Left renal pelvis (tissue), 4 donors: ENCODE results near the gene PTPRG. TPM values are rescaled to one million over a fixed set of nuclear protein-coding genes. Genes with fewer than 3 reads are reported as not detected.

Experiments used
- DNase-seq, 4 donors: peaks; one replicate each; pipeline ENCODE4 v3.0.0-alpha.2; 2013; ENCODE audit warnings: low read depth in 4 of 4, low spot score in 3 of 4
- polyA plus RNA-seq, 4 donors: library from polyadenylated mRNA; unstranded; fragments of 120-200 nt; gene quantifications; one replicate each; pipeline ENCODE4 v1.2.1, GENCODE V29; 2013; ENCODE audit not compliant: insufficient read length in 4 of 4

PTPRG gene
- polyA plus RNA-seq, 4 donors, result 42.4 to 90.2 (median 79.5) TPM

DNA sequence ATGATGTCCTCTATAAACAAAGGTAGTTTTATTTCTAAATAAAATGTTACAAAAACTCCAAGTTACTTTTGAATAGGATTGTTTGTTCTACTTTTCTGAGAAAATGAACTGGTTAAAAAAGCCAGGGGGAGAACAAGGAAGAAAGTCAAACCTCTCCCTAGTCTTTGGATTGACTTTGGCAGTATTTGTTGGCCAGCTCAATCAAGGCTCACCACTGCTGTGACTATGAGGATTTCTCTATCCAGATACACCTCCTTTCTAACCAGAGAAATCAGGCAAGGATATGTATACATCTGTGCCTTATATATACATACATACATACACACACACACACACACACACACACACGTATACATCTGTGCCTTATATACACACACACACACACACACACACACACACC, 704.2 kb downstream of the PTPRG start:
- DNase-seq, result no peak

DNA sequence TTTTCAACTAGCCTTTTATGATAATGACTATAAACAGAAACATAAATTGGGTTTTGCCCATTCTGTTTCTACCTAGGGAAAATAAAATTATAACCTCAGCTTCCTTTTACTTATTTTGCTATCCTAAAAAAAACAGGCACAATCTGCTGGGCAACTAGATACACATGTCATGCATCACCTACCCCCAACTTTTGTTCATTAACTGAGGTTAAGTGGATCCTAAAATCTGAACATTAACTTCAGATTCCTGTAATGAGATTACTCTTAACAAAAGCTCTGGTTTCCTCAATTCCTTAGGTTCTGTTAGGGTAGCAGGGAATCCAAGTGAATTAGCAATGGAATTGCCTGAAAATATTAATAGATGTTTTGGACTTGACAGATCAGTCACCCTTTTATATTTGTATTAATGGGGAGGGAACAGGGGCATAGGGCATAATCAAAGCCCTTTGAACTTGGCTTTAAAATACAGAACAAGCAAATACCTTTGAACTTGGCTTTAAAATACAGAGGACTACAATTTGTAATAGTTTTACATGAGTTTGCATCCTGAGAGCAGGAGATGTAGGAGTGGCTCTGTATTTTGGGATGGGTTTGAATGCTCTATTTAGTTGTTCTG, 705.4 kb downstream of the PTPRG start:
- DNase-seq, result no peak

DNA sequence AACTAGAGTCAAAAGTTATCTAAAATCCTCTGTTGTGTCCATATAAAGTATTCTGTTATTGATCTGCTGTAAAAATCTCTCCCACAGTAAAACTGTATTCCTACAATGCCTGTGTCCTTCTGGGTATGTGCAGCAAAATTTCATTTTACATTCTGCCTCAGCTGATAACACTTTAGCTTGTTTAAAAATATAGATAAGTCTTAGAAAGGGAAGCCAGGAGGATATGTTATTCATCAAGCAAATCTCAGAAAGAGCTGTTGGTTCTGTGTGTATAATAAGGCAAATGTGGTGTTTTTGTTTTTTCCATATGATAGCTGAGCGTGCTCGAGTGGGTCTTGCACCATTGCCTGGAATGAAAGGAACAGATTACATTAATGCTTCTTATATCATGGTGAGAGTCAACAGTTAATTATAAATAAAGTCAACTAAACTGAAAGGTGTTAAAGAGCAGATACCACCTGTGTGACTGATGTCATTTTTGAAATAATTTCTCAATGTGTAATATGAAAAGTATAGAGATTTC, 715.3 kb downstream of the PTPRG start:
- no peak for DNase-seq

DNA sequence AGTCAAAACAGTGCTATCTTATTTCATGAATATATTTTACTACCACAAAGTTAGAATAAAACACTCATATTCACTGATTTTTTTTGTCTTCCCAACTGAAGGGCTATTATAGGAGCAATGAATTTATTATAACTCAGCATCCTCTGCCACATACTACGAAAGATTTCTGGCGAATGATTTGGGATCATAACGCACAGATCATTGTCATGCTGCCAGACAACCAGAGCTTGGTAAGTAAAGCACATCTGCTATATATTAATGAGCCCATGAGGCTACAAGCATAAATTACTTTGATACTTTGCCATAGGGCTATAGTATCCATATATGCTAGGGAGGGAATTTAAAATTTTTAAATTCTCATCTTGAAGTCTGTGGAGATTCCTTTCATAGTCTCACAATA, 716.1 kb downstream of the PTPRG start:
- no peak for DNase-seq

DNA sequence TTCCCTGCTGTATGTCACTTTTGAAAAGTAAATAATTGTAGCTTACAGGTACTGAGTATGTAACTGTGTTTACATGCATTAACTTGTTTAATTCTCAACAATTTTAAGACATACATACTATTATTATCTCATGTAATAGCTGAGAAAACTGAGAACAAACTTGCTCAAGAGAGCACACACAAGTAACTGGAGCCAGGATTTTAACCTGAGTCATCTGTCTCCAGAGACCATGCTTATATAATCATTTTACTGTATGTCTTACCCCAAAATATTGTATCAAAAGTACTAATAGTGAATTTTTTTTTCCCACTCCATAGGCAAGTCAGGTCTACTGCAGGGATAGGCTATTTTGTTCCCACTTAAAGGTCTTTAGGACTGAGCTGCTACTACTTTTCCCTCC, 716.6 kb downstream of the PTPRG start:
- DNase-seq, result no peak

DNA sequence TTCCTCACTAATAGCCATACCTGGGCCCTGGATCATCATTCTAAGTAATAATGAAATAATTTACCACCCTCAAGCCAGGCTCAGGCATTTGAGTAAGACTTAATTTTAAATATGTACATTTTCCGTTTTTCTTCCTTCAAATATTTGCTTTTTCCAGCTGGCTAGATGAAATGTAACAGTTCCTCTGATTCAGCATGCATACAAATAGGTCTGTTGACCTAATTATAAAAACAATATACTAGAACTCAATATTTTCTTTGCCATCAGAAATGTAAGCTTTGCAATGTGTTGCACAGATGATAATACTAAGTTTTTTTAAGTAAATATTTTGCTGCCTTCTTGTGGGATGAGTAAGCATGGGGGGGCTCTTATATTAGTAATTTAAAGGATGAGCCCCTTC, 720.4 kb downstream of the PTPRG start:
- no peak for DNase-seq

DNA sequence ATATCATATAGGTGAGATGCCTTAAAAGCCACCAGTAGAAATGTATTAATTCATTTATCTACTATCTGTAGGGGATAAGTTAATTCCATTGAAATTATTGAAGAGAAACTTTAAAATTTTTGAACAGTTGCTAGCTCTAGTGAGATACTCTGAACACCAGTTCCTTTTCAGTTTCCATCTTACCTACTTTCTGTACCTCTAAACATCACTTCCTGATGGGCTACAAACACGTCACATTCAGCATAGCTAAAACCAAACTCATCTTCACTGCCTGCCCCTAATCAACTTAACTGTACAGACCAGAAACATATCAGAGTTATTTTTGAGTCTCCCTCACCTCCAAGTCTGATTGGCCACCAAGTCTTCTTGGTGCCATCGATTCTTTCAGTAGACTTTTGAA, 723.1 kb downstream of the PTPRG start:
- DNase-seq, result no peak

DNA sequence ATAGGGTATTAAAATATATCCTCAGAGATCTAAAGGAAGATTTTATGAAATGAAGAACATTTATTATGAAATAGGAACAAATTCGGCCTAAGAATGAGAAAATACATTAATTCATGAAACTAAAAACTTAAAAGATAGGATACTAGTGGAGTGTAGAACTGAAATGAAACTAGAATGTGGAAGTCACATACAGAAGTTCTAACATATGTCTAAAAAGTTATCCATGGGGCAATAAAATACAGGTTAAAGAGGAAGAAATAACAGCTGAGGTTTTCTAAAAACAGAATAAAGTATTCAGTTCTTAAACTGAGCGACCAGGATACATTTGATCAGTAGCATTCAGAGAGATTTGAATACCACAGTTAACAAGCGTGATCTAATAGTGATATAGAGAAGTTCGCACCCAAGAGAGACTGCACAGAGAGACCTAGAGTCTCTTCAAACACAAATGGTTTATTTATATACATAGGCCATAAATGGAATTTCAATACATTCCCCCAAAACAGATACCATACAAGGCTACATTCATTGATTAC, 726.1 kb downstream of the PTPRG start:
- DNase-seq, result no peak

DNA sequence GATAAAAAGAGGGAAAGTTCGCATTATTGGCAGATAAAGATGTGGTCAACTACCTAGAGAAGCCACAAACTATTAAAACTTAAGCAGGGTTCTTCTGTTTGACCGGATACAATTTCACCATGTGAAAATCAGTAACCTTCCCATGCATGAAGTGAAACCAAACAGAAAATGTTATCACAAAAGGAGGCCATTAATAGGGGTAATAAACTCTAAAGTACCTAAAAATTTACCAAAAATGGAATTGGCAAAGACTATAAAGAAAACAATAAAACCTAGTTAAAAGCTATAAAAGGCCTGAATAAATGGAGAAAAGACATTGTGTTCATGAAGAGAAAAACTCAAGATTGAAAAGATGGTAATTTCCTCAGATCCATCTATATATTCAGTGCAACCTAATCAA, 728.6 kb downstream of the PTPRG start:
- DNase-seq, result no peak

DNA sequence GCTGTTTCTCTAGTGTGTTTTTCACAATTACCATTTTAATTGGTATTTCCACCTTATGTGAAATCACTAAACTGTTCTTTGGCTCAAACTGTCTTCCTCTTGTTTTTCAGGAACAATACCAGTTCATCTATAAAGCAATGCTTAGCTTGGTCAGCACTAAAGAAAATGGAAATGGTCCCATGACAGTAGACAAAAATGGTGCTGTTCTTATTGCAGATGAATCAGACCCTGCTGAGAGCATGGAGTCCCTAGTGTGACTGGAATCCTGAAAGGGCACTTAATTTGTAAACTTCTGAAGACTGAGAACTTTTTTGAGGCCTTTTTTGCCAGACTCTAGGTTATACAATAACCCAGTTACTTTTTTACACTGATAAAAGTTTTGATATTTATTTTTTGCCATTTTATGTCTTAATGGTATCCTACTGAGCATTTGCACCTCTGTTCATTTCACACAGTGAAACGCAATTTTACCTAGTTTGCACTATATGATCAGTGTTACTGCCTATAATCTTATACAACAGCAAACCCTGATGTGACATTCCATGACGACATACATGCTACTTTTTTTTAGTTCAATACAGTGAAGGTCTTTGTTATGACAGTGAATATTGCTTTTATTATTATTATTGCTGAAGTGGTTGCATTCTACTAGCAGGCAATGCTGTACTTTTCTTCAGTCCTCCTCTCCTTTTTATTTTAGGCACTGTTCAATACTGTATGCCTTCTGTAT, 731.8 kb downstream of the PTPRG start:
- no peak for DNase-seq

DNA sequence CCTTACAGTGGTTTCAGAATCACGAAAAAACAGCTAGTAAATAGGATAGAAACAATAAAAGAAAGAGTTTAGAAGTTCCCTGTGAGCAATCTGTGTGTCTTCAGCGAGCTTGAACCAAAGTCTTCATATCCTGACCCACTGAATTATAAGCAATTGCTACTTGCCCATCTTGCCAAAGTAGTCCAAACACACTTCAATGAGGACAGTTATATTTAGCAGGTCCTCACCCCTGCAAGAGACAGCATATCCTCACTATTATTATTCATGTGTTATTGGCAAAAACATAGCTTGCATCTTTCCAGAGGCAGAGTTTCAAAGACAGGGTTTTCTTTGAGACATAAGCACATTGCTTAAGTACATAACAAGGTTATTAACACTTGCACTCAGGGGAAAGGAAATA, 734.2 kb downstream of the PTPRG start:
- no peak for DNase-seq

DNA sequence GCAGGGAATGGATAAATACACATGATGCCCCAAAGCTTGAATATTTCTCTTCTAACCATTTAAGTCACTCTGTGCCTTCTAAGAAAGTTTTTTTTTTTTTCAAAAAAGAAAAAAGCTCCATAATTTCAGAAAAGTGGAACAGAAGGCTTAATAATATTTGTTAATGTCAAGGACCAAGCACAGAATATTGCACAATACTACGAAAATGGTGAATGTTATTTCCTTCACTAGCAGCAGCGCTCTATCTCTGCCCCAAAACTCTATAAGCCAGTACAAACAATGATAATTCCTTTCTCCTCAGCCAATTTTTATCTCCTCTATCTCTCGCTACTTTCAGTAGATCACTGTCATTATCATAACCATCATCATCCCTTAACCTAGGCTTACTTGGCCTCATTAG, 739.2 kb downstream of the PTPRG start:
- no peak for DNase-seq

DNA sequence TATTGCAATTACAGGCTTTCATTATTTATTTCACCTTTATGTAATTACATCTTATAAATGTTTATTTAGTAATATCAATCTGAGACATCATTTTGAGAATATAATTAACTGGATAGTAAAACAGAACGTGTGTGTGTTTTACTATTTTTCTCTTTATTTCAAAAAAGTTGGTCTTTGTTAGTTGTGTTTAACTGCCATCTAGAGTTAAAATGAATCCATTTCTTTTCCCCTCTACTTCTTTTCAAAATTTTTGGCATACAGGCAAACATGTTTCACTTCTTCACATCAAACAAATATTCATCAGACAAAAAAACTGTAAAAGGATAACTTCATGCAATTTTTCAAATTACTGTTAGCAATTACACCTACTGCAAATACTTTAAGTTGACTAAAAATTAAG, 750.8 kb downstream of the PTPRG start:
- no peak for DNase-seq

DNA sequence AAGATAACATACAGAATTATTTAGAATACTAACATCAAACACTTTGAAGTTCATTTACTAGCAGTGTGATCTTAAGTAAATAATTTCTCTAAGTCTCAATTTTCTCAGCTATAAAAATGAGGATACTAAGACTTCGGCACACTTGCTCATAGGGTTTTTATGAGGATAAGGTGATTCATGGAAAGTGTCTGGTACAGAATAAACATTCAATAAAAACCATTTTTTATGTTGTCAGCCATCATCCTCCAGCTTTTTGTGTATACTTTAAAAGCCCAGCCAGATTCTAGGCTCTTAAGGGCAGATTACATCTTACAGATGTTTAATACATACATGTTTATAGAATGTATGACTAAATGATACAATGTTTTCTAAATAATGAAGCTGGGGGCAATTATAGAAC, 755.2 kb downstream of the PTPRG start:
- DNase-seq, result no peak

DNA sequence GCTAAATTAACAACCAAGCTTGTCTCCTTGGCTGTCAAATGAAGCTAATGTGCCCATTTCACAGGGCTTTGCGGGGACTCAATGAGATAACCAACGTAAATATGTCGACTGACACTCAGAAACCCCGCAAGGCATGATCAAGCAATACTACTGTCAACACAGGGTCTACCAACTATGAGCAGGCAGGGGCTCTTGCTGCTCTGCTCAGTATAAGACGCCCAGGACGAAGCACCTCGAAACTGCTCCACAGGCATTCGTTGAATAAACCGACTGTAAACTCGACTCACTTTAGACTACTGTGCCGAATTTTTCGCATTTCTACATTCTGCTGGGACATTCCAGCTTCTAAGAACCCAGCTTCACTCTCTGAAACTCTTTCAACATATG, 757.0 kb downstream of the PTPRG start:
- peak in 2 of 4 donors; percentile 2 to 3 for DNase-seq

DNA sequence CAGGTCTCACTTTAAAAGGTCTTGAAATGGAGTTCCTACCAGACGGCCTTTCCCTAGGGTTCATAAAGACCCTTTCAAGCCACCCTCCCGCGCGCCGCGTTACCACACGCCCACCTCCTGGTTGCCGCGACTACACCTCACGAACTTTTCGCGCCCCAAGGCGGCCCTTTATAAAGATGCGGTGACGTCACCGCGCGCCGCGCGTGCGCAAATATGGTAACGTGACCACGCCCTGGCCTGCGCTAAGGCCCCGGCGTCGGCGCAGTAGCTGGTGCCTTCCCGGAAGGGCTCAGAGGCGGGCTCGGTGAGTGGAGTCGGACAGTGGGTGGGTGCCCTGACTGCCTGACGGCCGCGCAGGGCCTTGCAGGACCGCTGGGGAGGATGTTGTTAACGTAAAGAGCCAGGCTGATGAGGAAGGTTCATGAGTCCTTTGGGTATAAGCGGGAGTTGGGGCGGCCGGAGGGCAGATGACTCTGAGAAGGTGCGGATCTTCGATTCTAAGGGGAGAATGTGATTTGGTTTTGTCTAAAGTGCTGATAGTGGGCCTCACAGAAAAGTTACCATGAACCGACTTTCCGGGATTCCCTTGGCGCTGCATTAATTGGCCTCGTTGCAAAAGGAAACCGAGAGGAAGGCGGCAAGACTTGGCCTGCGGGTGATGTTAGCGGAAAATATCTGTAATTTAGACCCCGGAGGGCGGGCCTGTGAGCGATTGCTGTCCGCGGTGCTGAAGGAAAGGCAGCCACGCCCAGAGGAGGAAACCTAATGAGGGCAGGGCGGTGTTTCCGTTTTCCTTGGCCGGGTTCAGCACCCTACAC, 757.6 kb downstream of the PTPRG start:
- peak; percentile 71 to 76 (median 75) for DNase-seq

DNA sequence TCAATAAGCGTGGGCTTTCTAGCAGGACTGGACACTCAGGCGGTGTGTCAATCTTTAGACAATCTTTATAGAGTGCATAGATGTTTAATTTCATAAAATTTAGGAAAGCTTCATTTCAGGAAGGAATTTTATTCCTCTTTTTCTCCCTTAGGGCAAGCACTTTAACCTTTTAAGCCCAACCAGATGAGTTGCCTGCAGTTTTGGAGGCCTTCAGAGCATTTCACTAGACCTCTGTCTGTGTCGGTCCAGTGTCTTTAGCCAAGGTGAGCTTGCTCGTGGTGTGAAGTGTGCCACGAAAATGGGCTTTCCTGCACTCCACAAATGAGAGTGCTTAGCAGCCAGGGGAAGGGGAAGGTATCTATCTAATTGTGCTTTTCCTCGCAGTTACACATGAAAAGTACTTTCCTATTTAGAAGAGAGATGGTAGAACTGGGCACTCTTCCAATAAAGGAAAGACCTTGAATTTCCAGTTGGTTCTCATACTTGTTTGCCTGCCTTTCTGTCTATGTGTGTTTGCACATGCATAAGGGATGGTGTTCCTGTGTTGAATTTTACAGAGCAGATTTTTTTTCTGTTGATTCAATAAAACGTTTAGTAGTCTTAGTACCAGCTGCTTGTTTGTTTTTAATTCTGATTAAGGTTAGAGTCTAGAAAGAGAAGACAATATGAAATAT, 758.3 kb downstream of the PTPRG start:
- DNase-seq, result no peak

DNA sequence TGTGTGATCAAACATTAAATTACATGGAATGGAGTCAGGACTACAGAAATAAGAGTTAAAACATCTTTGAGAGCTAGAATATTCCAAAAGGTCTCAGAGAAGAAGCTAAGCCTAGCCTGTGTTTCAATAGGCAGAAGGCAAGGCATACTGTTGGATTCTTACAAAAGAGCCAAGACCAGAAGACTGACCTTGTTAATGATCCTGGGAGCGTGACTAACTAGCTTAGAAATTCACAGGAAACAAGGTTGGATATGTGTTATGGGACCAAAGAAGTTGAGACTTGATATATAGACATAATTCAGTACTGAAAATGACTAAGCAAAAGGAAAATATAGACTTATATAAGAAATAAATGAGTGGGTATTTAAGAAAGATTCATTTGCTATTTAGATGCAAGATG, 761.9 kb downstream of the PTPRG start:
- no peak for DNase-seq

DNA sequence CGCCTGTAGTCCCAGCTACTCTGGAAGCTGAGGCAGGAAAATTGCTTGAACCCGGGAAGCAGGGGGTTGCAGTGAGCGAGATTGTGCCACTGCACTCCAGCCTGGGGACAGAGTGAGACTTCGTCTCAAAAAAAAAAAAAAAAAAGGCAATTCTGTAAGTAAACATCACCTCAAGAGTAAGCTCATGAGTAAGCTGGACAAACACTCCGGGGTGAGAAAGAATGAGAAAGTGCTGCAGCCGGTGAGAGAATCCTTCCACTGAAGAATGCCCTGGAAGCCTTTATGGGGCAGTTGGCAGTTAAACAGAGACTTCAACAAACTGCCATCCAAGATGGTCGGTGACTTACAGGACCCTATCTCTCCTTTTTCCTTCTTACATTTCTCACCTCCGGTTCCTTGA, 764.5 kb downstream of the PTPRG start:
- no peak for DNase-seq

DNA sequence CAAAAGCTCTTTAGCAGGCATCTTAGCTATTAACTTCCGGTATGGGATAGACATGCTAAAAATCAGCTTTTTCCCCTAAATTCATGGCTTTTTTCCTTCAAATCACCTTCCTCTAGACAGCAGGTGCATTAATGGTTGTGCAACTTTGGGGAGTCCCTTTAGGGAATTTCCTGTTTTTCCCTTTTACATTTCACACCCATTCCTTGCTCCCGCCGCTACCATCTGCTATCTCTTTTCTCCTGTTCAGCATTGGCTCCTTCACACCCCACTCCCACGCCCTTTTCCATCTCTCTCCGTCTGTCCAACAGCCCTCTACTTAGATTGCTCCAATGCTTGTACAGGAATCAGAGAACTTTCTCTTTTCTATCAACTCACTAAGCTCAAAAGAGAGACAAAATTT, 768.6 kb downstream of the PTPRG start:
- DNase-seq, result no peak

DNA sequence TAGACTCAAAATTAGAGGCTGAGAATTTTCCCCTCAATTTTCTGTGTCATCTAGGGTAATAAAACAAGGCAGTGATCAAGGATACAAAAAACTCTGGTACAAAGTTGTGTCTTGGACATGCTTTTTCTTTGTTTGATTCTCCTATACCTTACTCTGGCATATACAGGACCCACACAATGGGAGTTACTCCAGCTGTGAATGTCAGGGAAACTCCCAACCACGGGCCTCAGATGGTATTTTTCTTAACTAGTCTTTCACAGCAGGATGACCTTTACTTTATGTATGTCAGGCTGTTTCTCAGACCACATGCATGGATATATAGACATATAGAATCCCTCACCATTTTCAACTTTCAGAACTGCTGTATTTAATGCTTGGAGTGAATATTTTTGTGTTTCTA, 770.6 kb downstream of the PTPRG start:
- no peak for DNase-seq
